Activated T-helper 1 cell treated with anti-CD3 and anti-CD28 coated beads, Interleukin-2, amount 50 U/mL, for 16 hours (primary cell): ENCODE measurements around the gene ACBD6.

Experiments
- DNase-seq, 2 donors: peaks; one replicate each; pipeline ENCODE4 v3.0.0-alpha.2; 2020; ENCODE audit warnings: low read depth in 1 of 2, low spot score in 1 of 2

The ACBD6 gene

GRCh38 chr1:180525715-180526039 is 23.3 kb upstream of the ACBD6 start:
- DNase-seq, result no peak

GRCh38 chr1:180524915-180525714 is 22.7 kb upstream of the ACBD6 start:
- no peak for DNase-seq

- no peak for DNase-seq
Measured at GRCh38 chr1:180524160-180524914, 22.0 kb upstream of the ACBD6 start.

- no peak for DNase-seq
Measured at GRCh38 chr1:180522213-180522515, 19.8 kb upstream of the ACBD6 start.

GRCh38 chr1:180521474-180522212 is 19.3 kb upstream of the ACBD6 start:
- DNase-seq, result no peak

GRCh38 chr1:180519846-180520245 is 17.5 kb upstream of the ACBD6 start:
- no peak for DNase-seq

GRCh38 chr1:180515857-180516388 is 13.5 kb upstream of the ACBD6 start:
- peak in 1 of 2 donors; percentile 29 for DNase-seq

GRCh38 chr1:180515364-180515763 is 13.0 kb upstream of the ACBD6 start:
- no peak for DNase-seq

GRCh38 chr1:180513531-180513930 is 11.2 kb upstream of the ACBD6 start:
- DNase-seq, result no peak

GRCh38 chr1:180510882-180511281 is 8.5 kb upstream of the ACBD6 start:
- DNase-seq, result no peak

GRCh38 chr1:180508725-180509097 is 6.3 kb upstream of the ACBD6 start:
- DNase-seq, result no peak

- DNase-seq, result no peak
Measured at GRCh38 chr1:180507795-180508724, 5.7 kb upstream of the ACBD6 start.

- no peak for DNase-seq
Measured at GRCh38 chr1:180505732-180506335, 3.5 kb upstream of the ACBD6 start.

GRCh38 chr1:180504186-180504585 is 1.8 kb upstream of the ACBD6 start:
- no peak for DNase-seq

- no peak for DNase-seq
Measured at GRCh38 chr1:180503280-180503862, 994 bp upstream of the ACBD6 start.

GRCh38 chr1:180501865-180502360 is 464 bp downstream of the ACBD6 start:
- peak; percentile 11 to 21 for DNase-seq

GRCh38 chr1:180500689-180501088 is 1.7 kb downstream of the ACBD6 start:
- no peak for DNase-seq

GRCh38 chr1:180498594-180498993 is 3.8 kb downstream of the ACBD6 start:
- DNase-seq, result no peak

GRCh38 chr1:180497826-180498225 is 4.6 kb downstream of the ACBD6 start:
- no peak for DNase-seq

- no peak for DNase-seq
Measured at GRCh38 chr1:180494370-180494769, 8.0 kb downstream of the ACBD6 start.
